Right cardiac atrium (tissue), 5 donors: ENCODE data around the gene CACNA1H. TPM values are rescaled to one million over a fixed set of nuclear protein-coding genes. Genes with fewer than 3 reads are reported as not detected.

Experiments used
- ATAC-seq, 2 donors: fragments of 200-7000 bp; cut with Tn5 transposase; one replicate each; pipeline versions ENCODE4 v1.8.0 to v1.9.1; 2020; ENCODE audit warnings: moderate library complexity in 2 of 2, mild to moderate bottlenecking in 1 of 2
- DNase-seq, 3 donors: peaks; one replicate each; pipeline ENCODE4 v3.0.0-alpha.2; 2020
- H3K27ac ChIP-seq: one replicate; pipeline ENCODE4 v1.5.1; 2013; ENCODE audit warnings: mild to moderate bottlenecking, low read length, control low read depth, moderate library complexity
- H3K27me3 ChIP-seq: one replicate; pipeline ENCODE4 v1.6.1; 2013; ENCODE audit not compliant: control insufficient read depth, insufficient read depth
- H3K4me1 ChIP-seq: one replicate; pipeline ENCODE4 v1.6.1; 2013; ENCODE audit warnings: low read length; ENCODE audit not compliant: control insufficient read depth, insufficient read depth
- H3K4me3 ChIP-seq: one replicate; pipeline ENCODE4 v1.5.1; 2013; ENCODE audit warnings: low read length, control low read depth
- H3K9me3 ChIP-seq: one replicate; pipeline ENCODE4 v1.6.1; 2013; ENCODE audit warnings: low read length; ENCODE audit not compliant: control insufficient read depth
- WGBS: extraction: QIAGEN DNeasy Blood & Tissue Kit; methylation state at CpG from one replicate; pipeline ENCODE4 v1.1.7; 2013; 5-methylcytosine and 5-hydroxymethylcytosine counted together
- intact Hi-C, 4 donors: fragments of 100-400 bp; cut with DNase I; formaldehyde crosslinking; loops; one replicate each; pipeline versions ENCODE4 v1.11.0 to v1.14.0; 2022 to 2023
- polyA plus RNA-seq: library from polyadenylated mRNA; stranded (reverse); fragments of 200-250 nt; gene quantifications from one replicate; pipeline ENCODE4 v1.2.3, GENCODE V29; 2013
- total RNA-seq, 4 donors: library from RNA; stranded (reverse); fragmentation: NEBNext Ultra II Directional; extraction: Animal tissue kit (Norgen Biotek cat#: 25700); gene quantifications; one replicate each; pipeline ENCODE4 v1.2.1, GENCODE V29; 2021
- donor health status: healthy with polysubstance abuse.
- donor health status: DM: no; HTN: yes; CAD: no.
- donor health status: DM: no; HTN: no; CAD: no.
- donor health status: DM: no; HTN: yes; CAD: no; lungs with severe emphysema.
- donor health status: DM: yes; HTN: yes; CAD: no.

Gene CACNA1H
- total and polyA plus RNA-seq, 5 donors = 4.2 to 7.8 (median 6.1) TPM

DNA sequence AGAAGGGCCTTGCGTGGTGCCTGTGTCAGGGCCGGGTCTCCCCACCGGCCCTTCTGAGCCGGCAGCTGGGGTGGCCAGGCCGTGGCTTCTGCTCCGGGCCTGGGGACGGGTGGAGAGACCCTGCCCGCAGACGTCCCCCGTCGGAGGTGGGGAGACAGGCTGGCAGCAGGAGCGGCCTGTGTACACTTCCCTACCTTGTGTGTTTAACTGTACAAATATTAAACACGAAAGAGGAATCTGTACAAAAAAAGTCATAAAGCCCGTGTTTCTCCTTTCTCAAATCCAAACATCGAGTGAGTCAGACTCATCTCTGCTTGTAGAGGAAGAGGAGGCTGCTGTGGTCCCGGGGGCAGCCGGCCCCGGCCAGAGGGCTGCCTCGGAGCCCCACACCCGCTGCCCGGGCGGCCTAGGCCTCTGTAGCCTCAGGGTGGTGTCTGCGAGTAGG, 2.0 kb downstream of the CACNA1H start:
- Histone ChIP-seq H3K9me3 (no peaks in the 10 kb centered on the region), H3K27me3 (no peaks in the 10 kb centered on the region), H3K4me3 (no peak overlapping the region), H3K4me1 (no peaks in the 10 kb centered on the region), H3K27ac (no peak overlapping the region)
- DNase-seq = no peak
- intact Hi-C loops = no loop called here
- no peak for ATAC-seq
- WGBS = 84% methylated on average over 23 of the region's 23 CpGs

DNA sequence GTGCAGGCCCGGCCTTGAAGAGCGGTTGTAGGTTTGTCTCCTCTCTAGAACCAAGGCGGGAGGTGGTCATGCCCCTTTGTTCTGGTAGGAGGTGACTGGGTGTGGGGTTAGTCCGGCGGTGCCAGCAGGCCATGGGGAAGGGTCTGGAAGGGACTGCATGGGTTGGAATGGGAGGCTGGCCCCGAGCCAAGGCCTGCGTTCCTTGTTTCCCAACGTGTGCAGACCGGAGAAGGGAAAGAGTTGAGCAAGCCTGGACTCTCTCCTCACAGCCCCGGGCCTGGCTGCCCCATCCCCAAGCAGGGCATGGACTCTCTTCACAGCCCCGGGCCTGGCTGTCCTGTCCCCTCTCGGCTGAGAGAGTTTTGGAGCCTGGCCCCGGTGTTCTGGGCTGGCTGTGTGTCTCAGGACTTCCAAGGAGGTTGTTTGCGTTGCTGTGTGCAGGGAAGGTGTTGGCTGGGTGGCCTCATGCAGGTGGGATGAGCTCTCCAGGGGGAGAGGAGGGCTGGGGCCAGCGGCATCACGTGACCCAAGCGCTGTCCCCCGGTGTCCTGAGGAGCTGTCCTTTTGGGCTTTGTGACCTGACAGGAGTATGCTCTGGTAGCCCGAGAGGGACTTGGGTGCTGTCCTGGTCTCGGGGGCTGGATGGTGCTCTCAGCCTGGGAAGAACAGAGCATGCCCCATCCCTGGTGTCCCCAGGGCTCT, 2.6 kb downstream of the CACNA1H start:
- Histone ChIP-seq H3K27me3 (no peaks in the 10 kb centered on the region), H3K4me1 (no peaks in the 10 kb centered on the region)
- intact Hi-C loops = no loop called here

DNA sequence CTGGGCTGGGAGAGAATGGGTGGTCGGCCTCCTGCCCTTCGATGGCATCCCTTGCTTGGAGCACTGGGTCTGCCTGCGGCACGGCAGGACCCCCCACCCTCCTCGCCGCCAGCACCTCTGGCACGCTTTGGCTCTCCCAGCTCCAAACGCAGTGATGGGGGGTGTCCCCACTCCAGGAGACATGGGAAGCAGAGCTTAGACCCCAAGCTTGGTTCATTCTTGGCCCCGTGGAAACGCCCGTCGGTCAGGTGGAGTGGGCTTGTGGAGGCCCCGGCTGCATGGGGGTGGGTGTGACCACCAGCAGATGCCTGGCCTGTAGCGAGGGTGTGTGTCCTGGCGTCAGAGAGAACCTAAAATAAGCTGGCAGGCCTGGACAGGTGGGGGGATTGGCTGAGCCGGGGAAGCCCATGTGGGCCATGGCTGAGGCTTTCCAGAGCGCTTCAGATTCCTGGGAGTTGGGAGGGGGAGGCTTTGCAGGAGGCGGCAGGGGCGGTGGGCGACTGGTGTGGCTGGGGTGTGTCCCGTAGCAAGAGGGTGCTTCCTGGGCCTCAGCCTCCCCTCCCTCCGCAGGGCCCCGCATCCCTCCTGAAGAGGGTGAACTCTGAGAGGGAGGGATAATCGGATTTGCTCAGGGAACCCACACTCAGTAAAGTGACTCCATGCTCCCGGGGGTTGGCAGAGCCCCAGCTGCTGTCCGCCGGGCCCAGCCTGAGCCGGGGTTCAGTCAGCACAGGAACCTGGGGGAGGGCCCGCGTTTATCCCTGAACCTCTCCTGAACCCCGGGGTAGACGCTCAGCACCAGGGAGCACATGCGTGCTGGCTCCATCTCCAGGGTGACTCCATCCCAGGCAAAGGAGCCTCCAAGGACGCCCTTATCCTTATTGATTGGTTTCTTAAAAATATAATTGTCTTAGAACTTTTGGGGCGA, 3.4 kb downstream of the CACNA1H start:
- DNase-seq = no peak
- Histone ChIP-seq H3K27ac (no peak overlapping the region), H3K4me1 (no peaks in the 10 kb centered on the region), H3K9me3 (no peaks in the 10 kb centered on the region), H3K4me3 (no peak overlapping the region), H3K27me3 (no peaks in the 10 kb centered on the region)
- intact Hi-C loops = no loop called here
- WGBS = 76% methylated on average over 35 of the region's 35 CpGs
- ATAC-seq = no peak

More for the DNA sequence above, 2.6 kb downstream of the CACNA1H start:
- 76% methylated on average over 20 of the region's 20 CpGs for WGBS
- no peak overlapping the region for H3K4me3 ChIP-seq
- H3K27ac ChIP-seq = no peak overlapping the region
- no peaks in the 10 kb centered on the region for H3K9me3 ChIP-seq
- ATAC-seq (no peak), DNase-seq (no peak)

DNA sequence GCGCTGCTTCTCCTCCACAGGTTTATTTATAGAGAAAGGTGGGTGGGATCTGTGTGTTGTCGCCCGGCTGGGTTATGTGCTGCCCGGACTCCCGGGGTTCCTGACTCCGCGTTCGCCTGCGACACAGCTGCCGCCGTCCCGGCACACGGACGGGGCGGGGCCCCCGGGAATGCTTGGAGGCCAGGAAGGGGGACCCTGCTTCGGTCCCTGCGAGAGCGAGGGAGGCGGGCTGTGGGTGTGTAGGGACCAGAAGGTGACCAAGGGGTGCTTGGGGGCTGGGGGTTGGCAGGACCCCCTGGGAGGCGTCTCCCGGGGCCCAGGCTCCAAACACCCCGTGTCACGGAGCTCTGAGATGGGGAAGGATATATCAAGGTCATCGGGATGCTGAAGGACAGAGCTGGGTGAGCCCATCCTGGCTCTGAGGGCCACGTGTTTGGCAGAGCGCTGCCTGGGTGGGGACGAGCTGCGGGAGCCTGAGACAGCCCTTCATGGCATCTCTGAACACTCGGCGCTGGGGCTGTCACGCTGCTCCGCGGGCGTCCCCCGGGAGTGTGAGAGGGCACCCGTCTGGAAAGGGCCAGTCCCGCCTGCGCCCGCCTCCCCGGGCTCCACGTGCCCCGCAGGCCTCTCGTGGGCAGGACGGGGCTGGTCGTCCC, 4.2 kb downstream of the CACNA1H start:
- no peak for ATAC-seq
- H3K4me3 ChIP-seq = no peak overlapping the region

DNA sequence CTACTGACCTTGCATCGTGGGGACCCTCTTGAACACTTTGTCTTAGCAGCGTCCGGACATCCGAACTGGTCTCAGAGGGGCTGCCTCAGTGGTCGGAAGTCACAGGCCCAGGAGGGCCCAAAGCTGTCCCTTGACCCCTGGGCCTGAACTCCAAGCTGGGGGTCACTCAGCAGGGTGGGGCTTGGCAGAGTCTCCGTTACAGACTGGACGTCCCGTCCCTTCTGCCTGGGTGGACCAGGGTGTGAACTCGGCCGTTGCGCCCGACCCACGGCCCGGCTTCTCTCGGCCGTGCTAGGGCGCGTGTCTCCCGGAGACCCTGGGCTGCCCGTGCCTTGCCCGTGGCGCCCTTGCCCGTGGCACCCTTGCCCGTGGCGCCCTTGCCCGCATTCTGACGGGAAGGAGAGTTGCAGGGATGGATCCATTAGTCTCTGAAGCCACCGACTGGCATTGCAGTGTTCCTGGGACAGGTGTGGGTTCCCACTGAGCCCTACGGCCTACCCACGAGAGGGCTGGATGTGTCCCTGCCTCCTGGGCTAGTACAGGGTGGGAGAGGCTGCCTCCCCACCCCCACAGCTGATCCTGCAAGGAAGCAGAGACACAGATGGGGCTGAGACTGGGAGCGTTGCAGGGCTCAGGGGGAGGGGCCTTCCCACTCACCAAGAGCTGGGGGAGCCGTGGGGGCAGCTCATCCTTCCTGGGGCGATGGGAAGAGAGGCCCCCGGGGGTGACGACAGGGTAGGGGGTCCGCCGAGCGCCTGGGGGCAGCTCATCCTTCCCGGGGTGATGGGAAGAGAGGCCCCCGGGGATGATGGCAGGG, 4.9 kb downstream of the CACNA1H start:
- DNase-seq = peak in 1 of 3 donors; percentile 83
- H3K27ac ChIP-seq = no peak overlapping the region
- intact Hi-C loops = no loop called here

More for the DNA sequence above, 4.2 kb downstream of the CACNA1H start:
- no peaks in the 10 kb centered on the region for H3K9me3 ChIP-seq
- H3K27me3 ChIP-seq = no peaks in the 10 kb centered on the region
- H3K27ac ChIP-seq = no peak overlapping the region
- H3K4me1 ChIP-seq = no peaks in the 10 kb centered on the region
- WGBS = 84% methylated on average over 46 of the region's 46 CpGs
- peak in 2 of 3 donors; percentile 45 to 75 for DNase-seq
- intact Hi-C loops = no loop called here

DNA sequence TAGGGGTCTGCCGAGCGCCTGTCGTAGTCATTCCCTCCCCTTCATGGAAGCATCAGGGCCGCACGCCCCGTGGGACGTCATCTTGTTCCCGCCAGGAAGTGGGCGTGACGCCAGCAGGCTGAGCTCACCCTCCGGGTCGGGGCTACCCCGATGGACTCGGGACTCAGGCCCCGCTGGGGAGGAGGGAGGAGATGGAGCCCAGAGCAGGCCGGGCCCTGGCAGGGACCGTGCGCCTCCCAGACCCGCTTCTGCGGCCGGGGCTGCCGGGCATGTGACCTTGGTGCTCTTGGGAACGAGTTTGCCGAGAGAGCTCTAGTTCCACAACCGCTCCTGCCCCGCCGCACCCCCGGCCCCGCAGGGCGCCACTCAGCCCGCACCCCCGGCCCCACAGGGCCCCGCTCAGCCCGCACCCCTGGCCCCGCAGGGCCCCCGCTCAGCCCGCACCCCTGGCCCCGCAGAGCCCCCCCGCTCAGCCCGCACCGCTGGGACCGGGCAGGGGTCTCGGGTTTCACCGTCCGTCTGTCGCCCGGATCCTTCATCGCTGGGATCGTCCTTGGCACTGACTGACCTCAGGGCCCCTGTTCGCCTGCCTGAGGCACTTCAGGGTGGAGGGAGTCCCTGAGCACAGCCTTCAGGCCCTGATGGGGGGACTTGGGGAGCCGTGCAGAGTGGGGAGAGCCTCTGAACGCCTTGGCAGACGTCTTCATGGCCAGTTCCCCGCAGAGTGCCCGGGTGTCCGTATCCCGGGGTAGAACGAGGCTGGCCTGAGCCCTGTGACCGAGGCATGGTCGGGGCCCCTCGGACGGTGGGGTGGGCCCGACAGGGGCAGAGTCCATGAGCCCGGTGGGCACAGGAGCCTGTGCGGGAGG, 5.8 kb downstream of the CACNA1H start:
- Histone ChIP-seq H3K4me3 (no peak overlapping the region), H3K9me3 (no peaks in the 10 kb centered on the region), H3K27me3 (no peaks in the 10 kb centered on the region), H3K27ac (no peak overlapping the region), H3K4me1 (no peaks in the 10 kb centered on the region)
- DNase-seq (peak; percentile 74 to 91 (median 81)), ATAC-seq (peak; percentile 9 to 37)
- intact Hi-C loops = no loop called here
- 52% methylated on average over 65 of the region's 65 CpGs for WGBS

More for the DNA sequence above, 4.9 kb downstream of the CACNA1H start:
- H3K4me1 ChIP-seq = no peaks in the 10 kb centered on the region
- no peak overlapping the region for H3K4me3 ChIP-seq
- H3K9me3 ChIP-seq = no peaks in the 10 kb centered on the region
- ATAC-seq = peak in 1 of 2 donors; percentile 6
- WGBS = 73% methylated on average over 40 of the region's 40 CpGs
- no peaks in the 10 kb centered on the region for H3K27me3 ChIP-seq

DNA sequence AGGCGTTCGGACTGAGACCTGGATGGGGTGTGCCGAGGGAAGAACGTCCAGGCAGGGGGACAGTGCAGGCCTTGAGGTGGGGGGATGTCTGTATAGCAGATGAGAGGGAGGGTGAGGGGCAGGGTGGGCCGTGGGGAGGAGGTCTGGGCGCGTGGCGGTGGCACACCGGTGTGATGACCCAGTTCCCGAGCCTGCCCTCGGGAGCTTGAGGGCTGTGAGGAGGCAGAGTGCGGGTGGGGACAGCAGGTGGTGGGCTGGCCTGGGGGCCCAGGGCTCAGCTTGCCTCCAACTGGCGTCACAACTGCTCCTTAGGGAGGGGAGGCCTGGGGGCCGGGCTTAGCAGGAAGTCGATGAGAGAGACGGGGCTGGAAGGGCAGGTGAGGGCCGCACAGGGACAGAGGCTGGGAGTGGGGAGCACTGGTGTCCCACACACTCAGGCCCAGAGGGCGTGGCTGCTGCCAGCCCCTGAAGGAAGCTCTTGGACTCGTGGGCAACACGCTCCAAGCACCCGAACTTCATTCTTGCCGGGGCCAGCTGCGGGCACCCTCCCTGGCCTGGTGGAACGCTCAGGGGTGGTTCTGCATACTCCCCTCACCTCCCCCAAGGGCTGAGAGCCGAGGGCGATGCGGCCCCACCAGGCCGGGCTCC, 6.5 kb downstream of the CACNA1H start:
- no peaks in the 10 kb centered on the region for H3K4me1 ChIP-seq
- H3K27me3 ChIP-seq = no peaks in the 10 kb centered on the region
- DNase-seq (no peak), ATAC-seq (no peak)
- peak overlapping the region; percentile 27 for H3K27ac ChIP-seq
- no peak overlapping the region for H3K4me3 ChIP-seq
- H3K9me3 ChIP-seq = no peaks in the 10 kb centered on the region
- intact Hi-C loops = no loop called here
- WGBS = 56% methylated on average over 28 of the region's 28 CpGs

DNA sequence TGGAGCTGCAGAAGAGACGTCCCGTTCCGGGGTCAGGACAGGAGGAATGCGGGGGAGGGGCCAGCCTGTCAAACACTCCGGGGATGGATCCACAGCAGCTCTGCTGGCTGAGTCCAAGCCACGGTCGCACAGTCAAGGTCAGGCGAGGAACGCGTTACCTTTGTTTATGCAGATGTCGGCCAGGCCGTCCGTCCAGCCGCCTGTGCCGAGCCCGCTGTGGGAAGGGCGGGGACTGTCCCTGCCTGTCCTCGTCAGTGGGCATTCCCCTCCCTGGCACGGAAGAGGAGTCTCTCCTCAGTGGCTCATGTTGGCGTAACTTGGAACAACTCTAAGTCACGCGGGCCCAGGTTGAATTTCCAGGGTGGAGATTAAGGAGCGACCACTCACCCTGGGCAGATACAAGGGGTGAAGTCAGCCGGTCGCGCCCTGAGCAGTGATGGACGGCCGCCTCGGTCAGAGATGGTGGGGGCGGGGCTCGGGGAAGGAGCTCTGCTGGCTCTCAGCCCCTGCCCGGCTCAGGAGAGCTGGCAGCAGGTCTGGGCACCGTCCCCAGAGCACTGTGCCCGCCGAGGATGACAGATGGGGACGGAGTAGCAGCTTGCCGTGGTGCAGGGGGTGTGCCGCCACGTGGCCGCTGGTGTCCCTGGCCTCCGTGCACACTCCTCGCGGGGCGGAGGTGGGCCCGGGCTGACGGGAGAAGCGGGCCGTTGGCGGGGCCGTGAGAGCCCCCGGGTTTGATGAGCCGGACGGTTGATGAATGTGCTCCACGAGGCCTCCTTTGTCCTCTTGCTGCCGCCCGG, 7.3 kb downstream of the CACNA1H start:
- WGBS = 39% methylated on average over 56 of the region's 56 CpGs
- intact Hi-C loops = no loop called here
- Histone ChIP-seq H3K9me3 (no peaks in the 10 kb centered on the region), H3K27ac (peak overlapping the region; percentile 16), H3K27me3 (no peaks in the 10 kb centered on the region), H3K4me3 (no peak overlapping the region), H3K4me1 (no peaks in the 10 kb centered on the region)
- DNase-seq (peak; percentile 52 to 87 (median 86)), ATAC-seq (peak; percentile 70 to 83)

DNA sequence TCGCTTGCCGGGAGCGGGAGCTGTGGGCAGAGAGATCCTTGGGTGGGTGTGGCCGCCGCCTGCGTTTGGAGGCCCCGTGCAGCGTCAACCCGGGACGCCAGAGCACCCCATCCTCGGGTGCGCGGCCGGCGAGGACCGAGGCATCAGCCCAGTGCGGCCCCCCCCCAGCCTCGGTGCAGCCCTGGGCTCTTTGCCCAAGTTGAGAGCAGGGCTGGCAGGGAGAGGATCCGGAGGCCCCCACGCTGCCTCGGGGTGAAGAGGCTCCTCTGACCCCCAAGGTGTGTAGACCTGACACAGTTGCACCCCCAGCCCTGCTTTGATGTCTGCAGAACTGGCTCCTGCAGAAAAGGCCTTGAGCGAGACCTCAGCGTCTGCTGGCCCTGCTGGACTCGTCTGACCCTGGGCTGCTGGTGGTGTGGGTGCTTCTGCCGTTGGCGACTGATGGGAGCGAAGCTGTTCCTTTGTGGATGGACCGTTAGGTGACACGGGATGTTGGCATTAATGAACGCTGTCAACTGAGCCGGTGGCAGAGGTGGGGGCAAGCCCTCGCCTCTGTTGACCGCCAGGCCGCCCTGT, 8.0 kb downstream of the CACNA1H start:
- intact Hi-C loops = no loop called here
- DNase-seq = no peak
- no peak for ATAC-seq
- no peak overlapping the region for H3K4me3 ChIP-seq
- H3K27ac ChIP-seq = no peak overlapping the region
- H3K4me1 ChIP-seq = no peaks in the 10 kb centered on the region
- WGBS = 78% methylated on average over 34 of the region's 34 CpGs
- H3K27me3 ChIP-seq = no peaks in the 10 kb centered on the region
- H3K9me3 ChIP-seq = no peaks in the 10 kb centered on the region
